Type B pancreatic cell (in vitro differentiated cells): Measurements from ENCODE around the gene PRDX4. TPM values are rescaled to one million over a fixed set of nuclear protein-coding genes. Genes with fewer than 3 reads are reported as not detected.

ENCODE experiments used
- DNase-seq: peaks from one replicate; pipeline ENCODE4 v3.0.0; 2021; ENCODE audit warnings: mixed read lengths; ENCODE audit not compliant: unreplicated experiment; ENCODE audit errors: extremely low spot score
- H3K27ac Mint-ChIP-seq: 2 replicates; pipeline ENCODE4 v1.8.0; 2021; ENCODE audit warnings: mild to moderate bottlenecking, mixed read lengths
- H3K27me3 Mint-ChIP-seq: 2 replicates; pipeline ENCODE4 v1.8.0; 2021; ENCODE audit warnings: mixed read lengths
- H3K36me3 Mint-ChIP-seq: 2 replicates; pipeline ENCODE4 v1.8.0; 2021; ENCODE audit warnings: mixed read lengths
- H3K4me1 Mint-ChIP-seq: one replicate; pipeline ENCODE4 v1.8.0; 2021; ENCODE audit warnings: mixed read lengths; ENCODE audit not compliant: unreplicated experiment
- H3K4me3 Mint-ChIP-seq: 2 replicates; pipeline ENCODE4 v1.8.0; 2021; ENCODE audit warnings: mild to moderate bottlenecking, mixed read lengths
- H3K9me3 Mint-ChIP-seq: 2 replicates; pipeline ENCODE4 v1.8.0; 2021; ENCODE audit warnings: mixed read lengths
- total RNA-seq: library from RNA; stranded (reverse); gene quantifications from 2 replicates; pipeline ENCODE4 v1.2.1, GENCODE V29; 2021; ENCODE audit warnings: low replicate concordance
- TF ChIP-seq, protein P1 (sequence below): fragments of 200-600 bp; sonication (generic); conservative IDR thresholded peaks from 2 replicates; pipeline ENCODE4 v1.5.0; 2021; ENCODE audit warnings: antibody characterized with exemption, mild to moderate bottlenecking

PRDX4 gene
- total RNA-seq, 1 donor from 2014 or later: 195 TPM

DNA sequence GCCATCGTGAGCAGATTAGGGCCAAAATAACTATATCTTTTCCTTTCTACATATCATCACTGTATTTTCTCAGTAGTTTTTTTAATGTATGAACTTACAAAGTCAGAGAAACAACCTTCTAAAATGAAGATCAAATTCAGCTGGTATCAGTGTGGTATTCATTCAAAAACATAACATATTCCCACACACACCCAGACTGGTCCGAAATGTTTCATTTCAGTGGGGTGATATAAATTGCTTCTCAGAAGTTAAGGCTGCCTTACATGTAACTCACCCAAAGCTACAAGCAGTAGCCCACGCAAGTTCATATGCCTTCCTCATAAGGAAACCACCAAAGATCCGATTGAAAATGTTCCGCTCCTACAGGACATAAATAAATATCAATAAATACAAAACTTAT, 37.9 kb downstream of the PRDX4 start:
- Mint-ChIP-seq H3K9me3 (no peaks in the 10 kb centered on the region), H3K4me3 (no peak overlapping the region), H3K27me3 (no peaks in the 10 kb centered on the region), H3K36me3 (peaks cover 12% of the 10 kb centered on the region), H3K27ac (no peak overlapping the region), H3K4me1 (no peaks in the 10 kb centered on the region)
- DNase-seq: no peak
- TF ChIP-seq, protein P1, sequence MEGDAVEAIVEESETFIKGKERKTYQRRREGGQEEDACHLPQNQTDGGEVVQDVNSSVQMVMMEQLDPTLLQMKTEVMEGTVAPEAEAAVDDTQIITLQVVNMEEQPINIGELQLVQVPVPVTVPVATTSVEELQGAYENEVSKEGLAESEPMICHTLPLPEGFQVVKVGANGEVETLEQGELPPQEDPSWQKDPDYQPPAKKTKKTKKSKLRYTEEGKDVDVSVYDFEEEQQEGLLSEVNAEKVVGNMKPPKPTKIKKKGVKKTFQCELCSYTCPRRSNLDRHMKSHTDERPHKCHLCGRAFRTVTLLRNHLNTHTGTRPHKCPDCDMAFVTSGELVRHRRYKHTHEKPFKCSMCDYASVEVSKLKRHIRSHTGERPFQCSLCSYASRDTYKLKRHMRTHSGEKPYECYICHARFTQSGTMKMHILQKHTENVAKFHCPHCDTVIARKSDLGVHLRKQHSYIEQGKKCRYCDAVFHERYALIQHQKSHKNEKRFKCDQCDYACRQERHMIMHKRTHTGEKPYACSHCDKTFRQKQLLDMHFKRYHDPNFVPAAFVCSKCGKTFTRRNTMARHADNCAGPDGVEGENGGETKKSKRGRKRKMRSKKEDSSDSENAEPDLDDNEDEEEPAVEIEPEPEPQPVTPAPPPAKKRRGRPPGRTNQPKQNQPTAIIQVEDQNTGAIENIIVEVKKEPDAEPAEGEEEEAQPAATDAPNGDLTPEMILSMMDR: no peak

DNA sequence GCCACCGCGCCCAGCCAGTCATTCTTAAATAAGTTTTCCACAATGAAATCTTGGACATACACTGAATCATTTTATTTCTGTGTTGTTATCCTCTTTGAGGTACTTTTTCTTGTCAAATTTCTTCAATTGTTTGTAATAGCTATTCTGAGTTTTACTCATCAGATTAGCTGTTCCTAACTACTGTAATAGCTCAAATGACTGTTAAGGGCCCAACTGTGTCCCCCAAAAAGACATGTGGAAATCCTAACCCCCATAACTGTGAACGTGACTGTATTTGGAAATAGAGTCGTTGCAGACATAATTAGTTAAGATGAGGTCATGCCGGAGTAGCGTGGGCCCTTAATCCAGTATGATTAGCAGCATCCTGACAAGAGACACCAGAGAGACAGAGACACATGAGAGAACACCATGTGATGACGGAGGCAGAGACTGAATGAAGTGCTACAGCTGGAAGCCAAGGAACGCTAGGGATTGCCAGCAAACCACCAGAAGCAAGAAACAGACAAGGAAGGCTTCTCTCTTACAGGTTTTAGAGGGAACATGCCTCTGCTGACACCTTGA, 52.9 kb downstream of the PRDX4 start:
- no peaks in the 10 kb centered on the region for H3K4me1 Mint-ChIP-seq
- no peaks in the 10 kb centered on the region for H3K27me3 Mint-ChIP-seq
- H3K9me3 Mint-ChIP-seq: no peaks in the 10 kb centered on the region
- TF ChIP-seq, protein P1: no peak
- H3K4me3 Mint-ChIP-seq: no peak overlapping the region
- H3K27ac Mint-ChIP-seq: no peak overlapping the region
- H3K36me3 Mint-ChIP-seq: peaks cover 8% of the 10 kb centered on the region
- DNase-seq: no peak

DNA sequence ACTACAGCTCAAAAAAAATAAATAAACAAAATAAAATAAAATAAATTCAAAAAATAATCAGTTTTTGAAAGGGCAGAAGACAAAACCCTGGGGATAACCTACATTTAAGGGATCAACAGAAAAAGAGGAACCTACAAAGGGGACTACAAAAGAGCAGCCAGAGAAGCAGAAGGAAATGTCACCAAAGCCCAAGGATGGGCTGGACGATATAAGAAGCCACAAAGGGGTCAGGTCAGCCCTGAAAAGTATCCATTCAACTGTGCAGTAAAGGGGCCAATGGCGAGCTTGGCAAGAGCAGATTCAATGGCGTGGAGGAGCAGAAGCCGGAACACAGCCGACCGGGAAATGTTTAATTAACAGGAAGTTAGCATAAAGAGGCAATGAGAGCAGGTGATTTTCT, 58.9 kb downstream of the PRDX4 start:
- H3K36me3 Mint-ChIP-seq: peaks cover 4% of the 10 kb centered on the region

DNA sequence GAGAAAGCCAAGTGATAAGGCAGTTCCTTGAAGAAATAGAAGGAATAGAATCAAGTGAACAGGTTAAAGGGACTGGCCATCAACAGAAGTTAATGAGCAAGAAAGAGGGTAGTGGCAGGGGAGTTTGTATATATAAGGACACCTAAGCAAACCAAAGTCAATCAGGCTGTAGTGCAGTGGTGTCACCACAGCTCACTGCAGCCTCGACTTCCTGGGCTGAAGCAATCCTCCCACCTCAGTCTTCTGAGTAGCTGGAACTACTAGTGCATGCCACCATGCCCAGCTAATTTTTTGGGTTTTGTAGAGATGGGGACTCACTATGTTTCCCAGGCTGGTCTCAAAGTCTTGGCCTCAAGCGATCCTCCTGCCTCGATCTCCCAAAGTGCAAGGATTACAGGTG, 59.9 kb downstream of the PRDX4 start:
- no peak for DNase-seq
- H3K36me3 Mint-ChIP-seq: peaks cover 4% of the 10 kb centered on the region
- no peaks in the 10 kb centered on the region for H3K4me1 Mint-ChIP-seq
- TF ChIP-seq, protein P1: no peak
- H3K27me3 Mint-ChIP-seq: no peaks in the 10 kb centered on the region
- no peak overlapping the region for H3K4me3 Mint-ChIP-seq
- H3K27ac Mint-ChIP-seq: no peak overlapping the region
- H3K9me3 Mint-ChIP-seq: no peaks in the 10 kb centered on the region

More for the DNA sequence above, 58.9 kb downstream of the PRDX4 start:
- Mint-ChIP-seq H3K4me1 (no peaks in the 10 kb centered on the region), H3K27ac (no peak overlapping the region), H3K9me3 (no peaks in the 10 kb centered on the region), H3K27me3 (no peaks in the 10 kb centered on the region), H3K4me3 (no peak overlapping the region)
- TF ChIP-seq, protein P1: no peak
- no peak for DNase-seq

DNA sequence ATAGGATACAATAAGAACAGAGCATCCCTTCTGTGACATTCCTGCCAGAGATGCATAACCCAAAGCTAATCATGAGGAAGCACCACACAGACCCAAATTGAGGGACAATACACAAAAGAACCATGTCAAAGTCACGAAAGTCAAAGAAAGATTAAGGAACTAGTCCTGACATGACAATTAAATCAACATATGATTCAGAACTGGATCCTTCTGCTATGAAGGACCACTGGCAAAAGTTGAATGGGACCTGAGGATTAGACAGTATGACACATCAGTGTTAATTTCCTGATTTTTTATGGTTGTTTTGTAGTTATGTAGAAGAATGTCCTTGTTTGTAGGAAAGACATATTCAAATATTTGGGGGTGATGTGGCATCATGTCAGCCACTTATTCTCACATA, 61.9 kb downstream of the PRDX4 start:
- DNase-seq: no peak
- Mint-ChIP-seq H3K9me3 (no peaks in the 10 kb centered on the region), H3K4me3 (no peak overlapping the region), H3K36me3 (no peaks in the 10 kb centered on the region), H3K27ac (no peak overlapping the region), H3K4me1 (no peaks in the 10 kb centered on the region), H3K27me3 (no peaks in the 10 kb centered on the region)
- TF ChIP-seq, protein P1: no peak

DNA sequence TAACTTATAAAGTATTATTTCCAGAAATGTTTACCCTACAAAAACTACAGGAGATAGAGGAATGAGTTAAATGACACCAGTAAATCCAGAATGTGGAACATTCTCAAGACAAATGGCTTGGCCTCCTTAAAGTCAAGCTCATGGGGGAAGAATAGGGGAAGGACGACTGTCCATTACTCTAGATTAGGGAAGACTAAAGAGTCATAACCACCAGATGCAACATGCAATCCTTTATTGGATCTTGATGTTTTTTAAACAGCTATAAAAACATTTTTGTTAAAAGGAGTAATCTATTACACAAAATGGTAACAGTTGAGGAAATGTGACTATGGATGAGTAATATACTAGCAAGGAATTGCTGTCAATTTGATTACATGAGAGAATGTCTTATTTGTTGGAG, 64.7 kb downstream of the PRDX4 start:
- TF ChIP-seq, protein P1: no peak
- H3K4me3 Mint-ChIP-seq: no peak overlapping the region
- no peaks in the 10 kb centered on the region for H3K4me1 Mint-ChIP-seq
- DNase-seq: no peak
- H3K27me3 Mint-ChIP-seq: no peaks in the 10 kb centered on the region
- no peaks in the 10 kb centered on the region for H3K36me3 Mint-ChIP-seq
- H3K9me3 Mint-ChIP-seq: no peaks in the 10 kb centered on the region
- no peak overlapping the region for H3K27ac Mint-ChIP-seq
